NT2/D1 (cell line): ENCODE results near the gene N4BP2.

Experiments used
- SUZ12 ChIP-seq: IDR thresholded peaks from 2 replicates; pipeline ENCODE4 v1.6.1; 2011; ENCODE audit not compliant: insufficient read length, insufficient read depth; ENCODE audit errors: extremely low read depth
- YY1 ChIP-seq: IDR thresholded peaks from 2 replicates; pipeline ENCODE4 v1.6.1; 2011; ENCODE audit not compliant: insufficient read length, insufficient read depth

- TF ChIP-seq SUZ12 (no peak), YY1 (no peak)
These were observed 1.2 kb upstream of the N4BP2 start for GRCh38 chr4:40055511-40055862.
